K562 (cell line): Measurements from ENCODE around the gene PAX2. TPM values are rescaled to one million over a fixed set of nuclear protein-coding genes. Genes with fewer than 3 reads are reported as not detected.

ENCODE experiments used
- ATAC-seq: fragments of 200-7000 bp; cut with Tn5 transposase; 3 replicates; pipeline ENCODE4 v1.9.1; 2020; ENCODE audit warnings: moderate library complexity
- BruUV-seq: library from RNA; stranded (reverse); fragments of 400-500 nt; replicated peaks from 2 replicates; lab custom pipeline; 2021; lab: Mats Ljungman, UMichigan
- CTCF ChIA-PET: fragments of 300-600 bp; formaldehyde crosslinking; extraction: SDS; loops from one replicate; lab custom pipeline; 2021; ENCODE audit warnings: low intra/inter-chr PET ratio; lab: Yijun Ruan, JAX
- POLR2A ChIA-PET: fragments of 300-600, 350-650 bp; sonication (Branson Sonifier 250); formaldehyde crosslinking; extraction: SDS; loops from one replicate; lab custom pipeline; 2021; ENCODE audit warnings: antibody characterized with exemption, inconsistent platforms; lab: Yijun Ruan, JAX
- DNase-seq, 4 experiments: peaks; one replicate each; pipeline versions ENCODE4 v3.0.0 to v3.0.0-alpha.2; 2011 to 2018; ENCODE audit warnings: low spot score in 3 of 4, mixed read lengths in 3 of 4; ENCODE audit errors: extremely low read depth in 1 of 4
- FAIRE-seq: peaks from 2 replicates; lab custom pipeline; 2011; peaks lifted over from hg19 to GRCh38; lab: Jason Lieb, UNC
- H2AFZ ChIP-seq: 2 replicates; pipeline ENCODE4 v1.6.0; 2011; ENCODE audit warnings: low read depth, low read length, control low read depth, inconsistent platforms
- H3K27ac ChIP-seq: fragments of 200-600 bp; 3 replicates; pipeline ENCODE4 v1.8.0; 2011; ENCODE audit warnings: low read depth, mild to moderate bottlenecking, control low read depth, inconsistent platforms, low read length, moderate library complexity, mixed read lengths; ENCODE audit errors: extremely low read depth
- H3K27me3 ChIP-seq, 2 experiments: fragments of 300-600 bp in 1 of 2; 2 replicates in 1 of 2; 3 replicates in 1 of 2; pipeline versions ENCODE4 v1.6.0 to v1.8.0; 2011; ENCODE audit warnings: inconsistent platforms in 2 of 2, low read length in 2 of 2, mild to moderate bottlenecking in 1 of 2, mixed read lengths in 1 of 2, moderate library complexity in 1 of 2; ENCODE audit not compliant: control insufficient read depth in 2 of 2, insufficient read depth in 2 of 2
- H3K36me3 ChIP-seq: fragments of 300-600 bp; 3 replicates; pipeline ENCODE4 v1.8.0; 2011; ENCODE audit warnings: mild to moderate bottlenecking, low read length, inconsistent platforms; ENCODE audit not compliant: control insufficient read depth, insufficient read depth
- H3K4me1 ChIP-seq, 2 experiments: fragments of 200-600 bp in 1 of 2; replicated peaks in 1 of 2; 2 replicates in 1 of 2; 3 replicates in 1 of 2; pipeline versions ENCODE4 v1.5.1 to v1.8.0; 2011; ENCODE audit warnings: inconsistent platforms in 2 of 2, low read length in 2 of 2, mild to moderate bottlenecking in 1 of 2, mixed read lengths in 1 of 2, moderate library complexity in 1 of 2; ENCODE audit not compliant: control insufficient read depth in 2 of 2, insufficient read depth in 2 of 2
- H3K4me2 ChIP-seq: 2 replicates; pipeline ENCODE4 v1.6.1; 2011; ENCODE audit warnings: low read length, control low read depth, inconsistent platforms, mixed read lengths; ENCODE audit not compliant: insufficient read depth
- H3K4me3 ChIP-seq: fragments of 200-600 bp; sonication (generic), shearing (Covaris generic); 2 replicates; pipeline ENCODE4 v1.5.1; 2016; ENCODE audit warnings: control low read depth, inconsistent platforms
- H3K79me2 ChIP-seq: fragments of 200-600 bp; 3 replicates; pipeline ENCODE4 v1.8.0; 2011; ENCODE audit warnings: low read length, inconsistent platforms; ENCODE audit not compliant: control insufficient read depth, insufficient read depth
- H3K9ac ChIP-seq, 2 experiments: 2 replicates each; pipeline versions ENCODE4 v1.6.0 to v1.6.1; 2011; ENCODE audit warnings: low read depth in 2 of 2, low read length in 2 of 2, control low read depth in 1 of 2, inconsistent platforms in 1 of 2, mild to moderate bottlenecking in 1 of 2, mixed read lengths in 1 of 2; ENCODE audit not compliant: insufficient read depth in 1 of 2
- H3K9me1 ChIP-seq: one replicate; pipeline ENCODE4 v1.6.0; 2011; ENCODE audit warnings: inconsistent platforms, mild to moderate bottlenecking, low read length, moderate library complexity; ENCODE audit not compliant: control insufficient read depth, insufficient read depth
- H3K9me3 ChIP-seq: replicated peaks from 2 replicates; pipeline ENCODE4 v1.5.1; 2011; ENCODE audit warnings: low read depth, low read length, inconsistent platforms; ENCODE audit not compliant: control insufficient read depth, insufficient read depth
- H4K20me1 ChIP-seq: replicated peaks from 2 replicates; pipeline ENCODE4 v1.6.1; 2011; ENCODE audit warnings: low read length, inconsistent platforms, mixed read lengths; ENCODE audit not compliant: control insufficient read depth, insufficient read depth
- BRCA1 ChIP-seq, 2 experiments: fragments of 450-650 bp in 1 of 2; sonication (generic) in 1 of 2; formaldehyde crosslinking in 1 of 2; IDR thresholded peaks; 2 replicates each; pipeline versions ENCODE4 v1.5.0 to v1.6.1; 2017 to 2020; ENCODE audit warnings: mild to moderate bottlenecking in 1 of 2, missing genetic modification reagents in 1 of 2
- ESRRB ChIP-seq: fragments of 250-450 bp; sonication (Bioruptor Pico); IDR thresholded peaks from 2 replicates; pipeline ENCODE4 v1.5.0; 2020; ENCODE audit warnings: mild to moderate bottlenecking, moderate library complexity, borderline replicate concordance
- ILK ChIP-seq: fragments of 450-650 bp; IDR thresholded peaks from 2 replicates; pipeline ENCODE4 v1.6.1; 2016; ENCODE audit warnings: missing genetic modification characterization, low read depth, mild to moderate bottlenecking, missing compliant biosample characterization, moderate library complexity, borderline replicate concordance
- KLF6 ChIP-seq: fragments of 250-450 bp; sonication (Bioruptor Pico); IDR thresholded peaks from 2 replicates; pipeline ENCODE4 v1.4.0; 2020; ENCODE audit warnings: mild to moderate bottlenecking, moderate library complexity, borderline replicate concordance
- MIER1 ChIP-seq: fragments of 450-650 bp; IDR thresholded peaks from 2 replicates; pipeline ENCODE4 v1.6.1; 2016; ENCODE audit warnings: antibody characterized with exemption, mild to moderate bottlenecking, low read depth
- RNF219 ChIP-seq: fragments of 250-450 bp; sonication (Bioruptor Pico); IDR thresholded peaks from 2 replicates; pipeline ENCODE4 v1.5.0; 2022; ENCODE audit warnings: mild to moderate bottlenecking
- SRSF1 ChIP-seq: fragments of 200-400 bp; formaldehyde crosslinking; IDR thresholded peaks from 2 replicates; pipeline ENCODE4 v1.6.1; 2017; ENCODE audit warnings: mild to moderate bottlenecking, low read depth, low read length, moderate library complexity
- STAG1 ChIP-seq: sonication (generic); formaldehyde crosslinking; IDR thresholded peaks from 2 replicates; pipeline ENCODE4 v1.5.0; 2020; ENCODE audit warnings: missing genetic modification reagents, borderline replicate concordance
- TBL1XR1 ChIP-seq, 2 experiments: IDR thresholded peaks; 2 replicates each; pipeline ENCODE4 v1.6.1; 2012; ENCODE audit warnings: improper control_type of control experiment in 2 of 2, low read length in 2 of 2, mild to moderate bottlenecking in 1 of 2
- UBTF ChIP-seq, 2 experiments: IDR thresholded peaks; 2 replicates each; pipeline ENCODE4 v1.6.1; 2012; ENCODE audit warnings: improper control_type of control experiment in 2 of 2, low read depth in 2 of 2, low read length in 2 of 2, borderline replicate concordance in 1 of 2
- ZBTB8A ChIP-seq: fragments of 450-650 bp; IDR thresholded peaks from 2 replicates; pipeline ENCODE4 v1.6.1; 2018; ENCODE audit warnings: mild to moderate bottlenecking, moderate library complexity; ENCODE audit not compliant: partially characterized antibody
- ZNF512 ChIP-seq: IDR thresholded peaks from 2 replicates; pipeline ENCODE4 v1.6.1; 2016; ENCODE audit warnings: missing genetic modification characterization, missing compliant biosample characterization
- WGBS: fragments of 100-300 bp; shearing (Covaris generic); methylation state at CpG from one replicate; pipeline ENCODE4 v1.1.6; 2016; ENCODE audit warnings: low coverage, mixed read lengths; ENCODE audit not compliant: insufficient coverage; ENCODE audit errors: missing lambda C conversion rate; 5-methylcytosine and 5-hydroxymethylcytosine counted together
- in situ Hi-C: fragments of 300-500 bp; cut with MboI; formaldehyde crosslinking; loops from 4 replicates; pipeline ENCODE4 v1.15.0; 2018; ENCODE audit warnings: inconsistent platforms, mixed read lengths
- intact Hi-C: fragments of 100-400 bp; cut with micrococcal nuclease; formaldehyde crosslinking; loops from 2 replicates; pipeline ENCODE4 v1.14.2; 2022
- polyA plus RNA-seq, 8 experiments: library from polyadenylated mRNA; depleted of rRNA in 4 of 8; stranded (reverse) in 5 of 8; unstranded in 3 of 8; fragments of >200 nt; fragmentation: Nextera tagmentation in 2 of 8; fragmentation: Illumina TruSeq in 1 of 8; extraction: Ambion mirVana in 2 of 8; extraction: Trizol in 1 of 8; gene quantifications; 2 replicates each; pipeline versions ENCODE4 v1.2.1 to v1.2.3, GENCODE V29; 2011 to 2014; ENCODE audit warnings: inconsistent platforms in 1 of 8, missing spikeins in 1 of 8
- total RNA-seq, 7 experiments: library from RNA; depleted of rRNA in 6 of 7; stranded (reverse); fragments of >200 nt in 6 of 7; fragmentation: Illumina TruSeq in 2 of 7; extraction: Trizol in 2 of 7; gene quantifications; 2 replicates each; pipeline versions ENCODE4 v1.2.1 to v1.2.3, GENCODE V29; 2011 to 2021; ENCODE audit warnings: low replicate concordance in 1 of 7
- TF ChIP-seq, protein P1 (sequence below): fragments of 250-450 bp; sonication (Bioruptor Pico); IDR thresholded peaks from 2 replicates; pipeline ENCODE4 v1.8.0; 2021; ENCODE audit warnings: mild to moderate bottlenecking, moderate library complexity

The PAX2 gene
- total and polyA plus RNA-seq, 9 of the 15 experiments (the other 6 are each of a cell fraction or from before 2014, with no cell fraction given) = not detected

DNA sequence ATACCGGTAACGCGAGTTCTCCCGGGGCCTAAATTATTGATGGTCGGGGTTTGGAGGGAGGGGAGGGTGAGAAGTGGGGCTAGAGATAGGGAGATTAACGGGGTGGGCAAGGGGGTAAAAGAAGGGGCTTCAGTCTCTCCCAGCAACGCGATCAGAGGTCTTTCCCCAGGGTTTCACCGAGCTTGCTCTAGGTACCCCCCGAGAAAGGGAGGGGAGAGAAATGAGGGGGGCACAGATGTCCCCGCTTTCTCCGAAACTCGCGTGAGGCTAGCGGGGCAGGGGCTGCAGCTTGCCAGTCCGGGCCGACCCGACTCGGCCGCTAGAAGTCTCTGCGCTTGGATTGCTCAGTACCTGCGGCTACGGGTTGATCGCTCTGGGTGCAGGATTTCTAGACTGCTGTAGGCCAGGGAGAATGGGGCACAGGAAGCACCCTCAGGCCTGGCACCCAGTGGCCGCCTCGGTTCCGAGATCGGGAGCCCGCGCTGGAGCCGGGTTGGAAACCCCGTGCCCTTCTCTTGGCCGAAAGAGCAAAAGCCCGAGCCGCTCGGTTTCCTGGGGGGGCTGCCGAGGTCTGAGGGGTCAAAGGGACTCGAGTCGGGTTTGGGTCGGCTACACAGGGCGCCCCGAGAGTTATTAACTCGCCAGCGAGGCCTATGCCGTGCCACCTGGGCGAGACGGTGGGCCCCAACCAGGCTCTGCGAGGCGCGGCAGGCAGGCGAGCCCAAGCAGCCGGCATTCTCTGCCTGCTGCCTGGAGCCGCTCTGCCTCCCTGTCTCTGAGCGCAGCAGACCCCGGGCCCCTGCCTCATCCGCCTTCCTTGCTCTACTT, 3.1 kb downstream of the PAX2 start:
- Histone ChIP-seq H4K20me1 (peaks cover 9% of the 10 kb centered on the region; the same call in 1 of the 2 replicates), H2AFZ (no peak overlapping the region), H3K36me3 (no peaks in the 10 kb centered on the region), H3K9me1 (no peaks in the 10 kb centered on the region), H3K9ac (no peak overlapping the region), H3K27ac (no peak overlapping the region), H3K79me2 (no peaks in the 10 kb centered on the region), H3K4me3 (no peak overlapping the region), H3K4me1 (peaks cover 0 to 24% of the 10 kb centered on the region in 2 experiments; a peak in 2 of 5 replicates), H3K27me3 (peaks cover 32 to 68% of the 10 kb centered on the region in 2 experiments; a peak in 4 of 5 replicates), H3K9me3 (no peaks in the 10 kb centered on the region), H3K4me2 (no peak overlapping the region)
- in situ Hi-C loops (no loop called here), intact Hi-C loops (no loop called here)
- ATAC-seq = no peak
- no TSS peak for BruUV-seq
- CTCF ChIA-PET = no interaction called here
- no peak for FAIRE-seq
- WGBS = 14% methylated on average over 41 of the region's 56 CpGs
- TF ChIP-seq MIER1 = no peak
- no peak for TF ChIP-seq RNF219 (CRISPR knock-in tag)
- TF ChIP-seq BRCA1 (IDR thresholded peaks at IDR 0.05) = no peak
- TF ChIP-seq BRCA1 (CRISPR knock-in tag; IDR thresholded peaks at IDR 0.05) = no peak
- TF ChIP-seq ZBTB8A = no peak
- TF ChIP-seq ZNF512 (tag) = no peak
- TF ChIP-seq SRSF1 = no peak
- no peak for TF ChIP-seq KLF6
- no peak for TF ChIP-seq TBL1XR1 (IDR thresholded peaks at IDR 0.05; ENCODE audit: low read length in 2 of 2)
- no peak for TF ChIP-seq STAG1 (CRISPR knock-in tag)
- TF ChIP-seq, protein P1, sequence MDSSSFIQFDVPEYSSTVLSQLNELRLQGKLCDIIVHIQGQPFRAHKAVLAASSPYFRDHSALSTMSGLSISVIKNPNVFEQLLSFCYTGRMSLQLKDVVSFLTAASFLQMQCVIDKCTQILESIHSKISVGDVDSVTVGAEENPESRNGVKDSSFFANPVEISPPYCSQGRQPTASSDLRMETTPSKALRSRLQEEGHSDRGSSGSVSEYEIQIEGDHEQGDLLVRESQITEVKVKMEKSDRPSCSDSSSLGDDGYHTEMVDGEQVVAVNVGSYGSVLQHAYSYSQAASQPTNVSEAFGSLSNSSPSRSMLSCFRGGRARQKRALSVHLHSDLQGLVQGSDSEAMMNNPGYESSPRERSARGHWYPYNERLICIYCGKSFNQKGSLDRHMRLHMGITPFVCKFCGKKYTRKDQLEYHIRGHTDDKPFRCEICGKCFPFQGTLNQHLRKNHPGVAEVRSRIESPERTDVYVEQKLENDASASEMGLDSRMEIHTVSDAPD = no peak
- no peak for TF ChIP-seq UBTF (IDR thresholded peaks at IDR 0.05; ENCODE audit: borderline replicate concordance in 1 of 2, low read depth in 2 of 2, low read length in 2 of 2)
- no peak for TF ChIP-seq ESRRB (CRISPR knock-in tag)
- TF ChIP-seq ILK (tag) = no peak
- DNase-seq = no peak
- POLR2A ChIA-PET = no interaction called here
